GM21390 (cell line): ENCODE measurements around the gene BORCS6.

Experiments
- ATAC-seq: cut with Tn5 transposase; IDR thresholded peaks from one replicate; pipeline ENCODE4 v1.9.1; 2021; ENCODE audit not compliant: unreplicated experiment

Gene BORCS6

GRCh38 chr17:8155996-8156245 lies 34.1 kb downstream of the BORCS6 start:
- ATAC-seq, result no peak

GRCh38 chr17:8155231-8155995 lies 34.6 kb downstream of the BORCS6 start:
- ATAC-seq, result no peak

DNA sequence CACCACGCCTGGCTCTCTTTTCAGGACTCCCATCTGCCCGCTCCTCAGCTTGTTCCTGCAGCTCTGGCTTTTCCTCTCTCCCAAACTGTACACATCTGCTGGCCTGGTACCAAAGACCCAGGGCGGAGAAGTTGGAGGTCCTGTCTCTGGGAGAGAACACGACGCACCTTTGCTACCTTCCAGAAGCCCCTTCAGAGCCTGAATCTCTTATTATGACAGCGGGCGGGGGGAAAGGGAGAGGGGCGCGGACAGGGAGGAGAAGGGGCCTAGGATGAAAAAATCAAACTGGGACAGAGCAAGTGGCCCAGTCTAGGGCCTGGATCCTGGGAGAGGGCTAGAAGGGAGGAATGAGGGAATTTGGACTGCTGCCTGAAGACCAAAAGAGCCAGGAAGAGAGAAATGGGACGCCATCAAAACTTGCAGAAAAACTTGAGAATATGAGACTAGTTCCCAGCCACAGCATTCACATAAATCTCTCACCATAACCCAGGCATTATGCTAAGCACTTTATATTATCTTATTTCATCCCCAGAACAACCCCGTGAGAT lies 35.3 kb downstream of the BORCS6 start:
- ATAC-seq, result no peak

- ATAC-seq, result no peak
These were observed 35.9 kb downstream of the BORCS6 start for GRCh38 chr17:8153957-8154607.

- no peak for ATAC-seq
These were observed 36.4 kb downstream of the BORCS6 start for GRCh38 chr17:8153525-8153956.

DNA sequence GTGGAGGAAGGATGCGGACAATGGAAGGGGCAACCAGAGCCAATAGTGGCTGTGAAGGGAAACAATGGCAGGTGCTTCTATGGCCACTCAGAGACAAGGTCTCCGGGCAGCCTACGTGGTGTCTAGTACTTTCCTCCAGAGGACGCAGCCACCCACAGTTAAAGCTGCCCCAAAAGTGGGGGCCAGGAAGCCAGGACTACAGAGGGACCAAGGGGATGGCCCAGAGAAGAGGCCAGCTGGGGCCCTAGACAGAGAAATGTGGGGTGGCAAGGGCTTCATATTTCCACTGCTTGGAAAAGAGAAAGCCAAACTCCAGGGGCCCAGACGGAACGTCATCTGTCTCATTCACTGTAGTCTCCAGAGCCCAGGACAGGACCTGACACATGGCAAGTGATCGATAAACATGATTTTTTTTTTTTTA lies 36.9 kb downstream of the BORCS6 start:
- ATAC-seq, result no peak

- ATAC-seq, result peak; percentile 21
These were observed 37.7 kb downstream of the BORCS6 start, which contains the start of gene PER1 for GRCh38 chr17:8152112-8152775. Gene PER1, minus strand, starts transcription at chr17:8152404. Its CDS starts 1,698 bp downstream, at chr17:8150706.

DNA sequence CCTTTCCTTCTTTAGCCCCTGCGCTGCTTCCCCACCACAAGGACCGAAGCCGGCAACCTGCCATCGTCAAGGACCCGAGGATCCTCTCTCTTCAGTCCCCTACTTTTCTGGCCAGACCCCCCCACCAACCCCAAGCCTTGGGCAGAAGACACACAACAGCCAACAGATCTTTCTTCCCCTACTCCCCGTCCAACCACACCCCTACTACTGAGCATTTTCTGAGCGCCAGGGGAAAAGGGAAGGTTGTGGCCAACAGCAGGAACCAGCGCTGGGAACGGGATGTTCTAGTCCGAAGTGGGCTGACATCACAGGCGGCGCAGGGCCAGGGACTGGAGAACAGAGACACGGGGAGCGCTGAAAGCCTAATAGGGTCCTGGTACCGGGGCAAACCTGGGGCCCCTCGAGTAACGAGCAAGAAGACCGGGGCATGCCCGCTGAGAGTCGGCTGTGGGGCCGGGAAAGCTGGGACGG lies 38.3 kb downstream of the BORCS6 start:
- no peak for ATAC-seq

GRCh38 chr17:8151120-8151640 lies 38.8 kb downstream of the BORCS6 start:
- ATAC-seq, result peak; percentile 47

- no peak for ATAC-seq
These were observed 39.5 kb downstream of the BORCS6 start for GRCh38 chr17:8150194-8151119.

DNA sequence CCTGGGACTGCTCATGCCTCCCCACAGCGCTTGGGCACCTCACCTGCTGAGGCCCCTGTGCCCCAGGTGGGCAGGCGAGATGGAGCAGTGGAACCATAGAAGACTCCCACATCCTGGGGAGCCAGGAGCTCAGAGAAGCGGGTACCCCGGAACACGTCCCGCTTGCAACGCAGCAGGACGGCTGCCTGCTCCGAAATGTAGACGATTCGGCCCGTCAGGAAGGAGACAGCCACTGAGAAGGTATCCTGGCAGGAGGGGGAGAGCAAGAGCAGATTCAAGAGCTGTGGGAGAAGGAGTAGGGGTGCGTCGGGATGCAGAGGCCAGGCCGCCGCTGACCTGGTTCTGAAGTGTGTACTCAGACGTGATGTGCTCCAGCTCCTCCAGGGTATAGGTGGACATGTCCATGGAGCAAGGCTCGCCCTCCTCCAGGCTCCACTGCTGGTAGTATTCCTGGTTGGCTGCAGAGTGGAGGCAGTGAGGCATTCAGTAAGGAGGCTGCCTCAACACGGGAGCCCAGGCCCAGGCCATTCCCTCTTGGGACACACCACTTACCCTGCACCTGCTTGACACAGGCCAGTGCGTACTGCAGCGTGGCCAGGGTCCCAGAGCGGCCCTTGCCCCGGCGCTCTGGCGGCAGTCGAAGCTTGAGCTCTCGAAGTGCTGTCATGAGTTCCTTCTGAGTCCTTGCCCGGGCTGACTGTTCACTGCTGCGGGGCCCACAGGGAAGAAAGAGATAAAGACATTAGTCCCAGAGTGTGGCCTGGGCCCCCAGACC lies 40.4 kb downstream of the BORCS6 start:
- ATAC-seq, result no peak

DNA sequence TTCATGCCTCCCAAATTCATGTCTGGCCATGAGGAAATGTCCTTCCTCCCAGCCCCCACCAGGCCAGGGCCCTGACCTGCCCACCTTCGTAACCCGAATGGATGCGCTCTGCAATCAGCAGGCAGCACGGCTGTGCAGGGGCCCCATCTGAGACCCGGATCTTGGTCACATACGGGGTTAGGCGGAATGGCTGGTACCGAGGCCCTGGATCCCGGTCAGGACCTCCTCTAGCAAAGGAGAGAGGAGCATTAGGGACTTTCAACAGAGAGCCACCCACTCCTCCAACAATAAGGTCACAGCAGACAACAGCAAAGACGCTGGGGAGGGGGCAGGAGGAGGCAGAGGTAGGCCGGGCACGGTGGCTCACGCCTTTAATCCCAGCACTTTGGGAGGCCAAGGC lies 41.4 kb downstream of the BORCS6 start:
- no peak for ATAC-seq

DNA sequence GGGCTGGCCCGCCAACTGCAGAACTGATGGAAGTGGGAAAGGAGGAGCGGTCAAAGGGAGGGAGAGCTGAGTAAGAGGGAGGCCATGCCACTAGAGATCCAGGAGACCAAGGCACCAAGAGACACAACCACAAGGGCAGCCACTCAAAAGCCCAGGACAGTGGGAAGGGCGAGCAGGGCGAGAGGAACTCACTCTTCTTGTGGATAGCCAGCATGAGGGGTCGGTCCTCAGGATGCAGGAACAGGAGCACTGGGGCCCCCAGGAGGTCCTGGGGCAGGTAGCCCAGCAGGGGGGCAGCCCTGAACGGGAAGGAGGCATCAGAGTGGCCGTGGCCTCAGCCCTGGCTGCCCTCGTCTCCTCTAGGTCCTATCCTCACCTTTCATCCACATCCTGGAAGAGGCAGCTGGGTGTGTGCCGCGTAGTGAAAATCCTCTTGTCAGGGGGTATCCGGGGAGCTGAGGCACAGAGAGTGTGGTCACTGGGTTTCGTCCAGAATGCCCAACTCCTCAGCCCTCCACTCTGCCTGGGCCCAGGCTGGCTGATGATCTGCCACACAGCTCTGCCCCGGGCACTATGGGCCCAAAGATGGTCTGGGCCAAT lies 42.1 kb downstream of the BORCS6 start:
- no peak for ATAC-seq

DNA sequence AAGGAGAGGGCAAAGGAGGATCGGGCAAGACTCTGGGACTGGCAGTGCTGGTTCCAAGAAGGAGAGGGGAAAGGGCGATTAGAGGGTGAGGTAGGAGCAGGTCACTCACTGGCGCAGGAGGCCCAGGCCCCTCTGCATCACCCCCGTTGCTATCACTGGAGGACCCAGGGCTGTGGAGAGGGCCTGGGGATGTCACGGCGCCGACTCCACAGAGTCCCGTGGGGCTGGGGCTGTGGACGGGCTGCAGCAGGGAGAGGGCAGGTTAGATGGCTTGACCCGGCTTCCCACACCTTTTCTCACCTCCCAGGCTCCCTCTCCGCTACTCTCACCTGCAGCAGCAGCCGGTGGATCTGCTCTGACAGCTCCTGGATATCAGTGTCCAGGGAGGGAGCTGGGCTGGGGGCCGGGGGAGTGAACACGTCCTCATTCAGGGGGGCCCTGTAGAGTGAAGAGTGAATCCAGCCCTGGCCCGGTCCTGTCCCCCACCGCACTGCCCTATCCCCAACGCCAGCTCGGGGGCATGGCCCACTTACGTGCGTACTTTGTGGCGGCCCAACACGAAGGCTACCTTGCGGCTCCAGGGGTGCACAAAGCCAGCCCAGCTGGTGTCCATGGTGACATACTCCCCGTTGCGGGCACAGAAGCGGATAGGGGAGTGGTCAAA lies 42.7 kb downstream of the BORCS6 start:
- no peak for ATAC-seq

DNA sequence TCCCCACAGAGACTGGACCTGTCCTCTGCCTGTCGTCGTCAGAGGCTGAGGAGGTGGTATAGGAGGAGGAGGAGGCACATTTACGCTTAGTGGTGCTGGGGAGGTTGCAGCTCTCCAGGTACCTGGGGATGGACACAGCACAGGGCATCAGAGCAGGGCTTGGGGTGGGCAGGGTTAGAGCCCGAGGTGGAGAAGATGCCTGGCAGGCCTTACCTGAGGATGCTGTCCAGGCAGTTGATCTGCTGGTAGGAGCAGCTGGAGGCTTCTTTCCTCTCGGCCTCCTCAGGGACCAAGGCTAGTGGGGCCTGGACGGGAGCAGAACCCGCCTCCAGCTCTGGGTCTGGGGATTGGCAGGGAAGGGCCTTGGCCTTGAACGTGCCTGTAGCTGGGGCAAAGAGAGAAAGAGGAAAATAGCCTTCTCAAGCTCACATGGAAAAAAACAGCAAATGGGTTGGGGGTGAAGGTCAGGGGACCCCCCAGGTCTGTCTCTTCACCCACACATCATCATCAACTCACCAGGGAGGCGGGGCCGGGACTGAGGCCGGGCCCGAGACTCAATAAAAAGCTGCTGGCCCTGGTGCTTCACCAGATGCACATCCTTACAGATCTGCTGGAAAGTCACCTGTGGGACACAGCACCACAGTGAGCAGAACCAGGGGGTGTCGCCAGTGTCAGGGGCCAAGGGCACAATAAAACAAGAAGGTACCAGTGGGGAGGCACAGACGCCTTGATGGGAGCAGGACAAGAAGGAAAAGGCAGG lies 43.4 kb downstream of the BORCS6 start:
- no peak for ATAC-seq

- no peak for ATAC-seq
These were observed 44.2 kb downstream of the BORCS6 start for GRCh38 chr17:8145811-8146210.

- no peak for ATAC-seq
These were observed 45.4 kb downstream of the BORCS6 start for GRCh38 chr17:8144401-8145231.
